Ureter (tissue), 1 donor: ENCODE measurements around the gene MAGEA3. TPM values are rescaled to one million over a fixed set of nuclear protein-coding genes. Genes with fewer than 3 reads are reported as not detected.
"Not testable (repeated sequence)": the region's sequence is repeated elsewhere in the genome, so short reads cannot be mapped to it uniquely, and the experiment has no call there.

Source experiments
- DNase-seq: peaks from one replicate; pipeline ENCODE4 v3.0.0-alpha.2; 2020; ENCODE audit warnings: low spot score
- total RNA-seq: library from RNA; stranded (reverse); gene quantifications from one replicate; pipeline ENCODE4 v1.2.4, GENCODE V29; 2023
- donor health status: DM: yes; HTN: yes; CAD: no.

MAGEA3 gene
- not detected for total RNA-seq

- DNase-seq = not testable (repeated sequence)
These were observed at the start of gene MAGEA3 for GRCh38 chrX:152697952-152698931. TSS of gene MAGEA3 (plus strand) at chrX:152698794. CDS start at chrX:152700833, 2,039 bp downstream.

- no peak for DNase-seq
These were observed 46.5 kb upstream of the MAGEA3 start for GRCh38 chrX:152652060-152652459.

GRCh38 chrX:152652467-152652866 is 46.1 kb upstream of the MAGEA3 start:
- DNase-seq = no peak

GRCh38 chrX:152656087-152656486 is 42.5 kb upstream of the MAGEA3 start:
- no peak for DNase-seq

- no peak for DNase-seq
These were observed 41.7 kb upstream of the MAGEA3 start for GRCh38 chrX:152656890-152657289.

GRCh38 chrX:152658302-152658701 is 40.3 kb upstream of the MAGEA3 start:
- DNase-seq = no peak

- no peak for DNase-seq
These were observed 35.5 kb upstream of the MAGEA3 start for GRCh38 chrX:152663086-152663485.

GRCh38 chrX:152674135-152674534 is 24.5 kb upstream of the MAGEA3 start:
- no peak for DNase-seq

GRCh38 chrX:152674652-152675051 is 23.9 kb upstream of the MAGEA3 start:
- DNase-seq = not testable (repeated sequence)

- DNase-seq = not testable (repeated sequence)
These were observed 17.6 kb upstream of the MAGEA3 start for GRCh38 chrX:152681012-152681411.

- not testable (repeated sequence) for DNase-seq
These were observed 1.8 kb downstream of the MAGEA3 start for GRCh38 chrX:152700390-152700789.

GRCh38 chrX:152706500-152706899 is 7.9 kb downstream of the MAGEA3 start:
- DNase-seq = not testable (repeated sequence)

- DNase-seq = not testable (repeated sequence)
These were observed 10.6 kb downstream of the MAGEA3 start, which contains the start of gene CSAG2 for GRCh38 chrX:152709173-152709572. TSS of gene CSAG2 (minus strand) at chrX:152709273. CDS start at chrX:152709112, 161 bp downstream.

GRCh38 chrX:152713195-152713594 is 14.6 kb downstream of the MAGEA3 start:
- DNase-seq = not testable (repeated sequence)

GRCh38 chrX:152713815-152714787 is 15.5 kb downstream of the MAGEA3 start, which contains the start of gene MAGEA2B:
TSS of gene MAGEA2B (plus strand) at chrX:152714628. CDS start at chrX:152717107, 2,479 bp downstream.
- not testable (repeated sequence) for DNase-seq

- no peak for DNase-seq
These were observed 26.8 kb downstream of the MAGEA3 start for GRCh38 chrX:152725409-152725808.

GRCh38 chrX:152733261-152733975 is 34.8 kb downstream of the MAGEA3 start, which contains the start of the genes CSAG1 and MAGEA12:
TSS of gene CSAG1 (minus strand) at chrX:152733721. CDS start at chrX:152732460, 1,261 bp downstream.
TSS of gene MAGEA12 (plus strand) at chrX:152733757. CDS start at chrX:152736162, 2,405 bp downstream.
- DNase-seq = no peak

- not testable (repeated sequence) for DNase-seq
These were observed 35.7 kb downstream of the MAGEA3 start for GRCh38 chrX:152734143-152734858.

- DNase-seq = no peak
These were observed 36.5 kb downstream of the MAGEA3 start for GRCh38 chrX:152735101-152735500.
